SK-N-SH treated with all-trans-retinoic acid at 6 μM for 48 hours (cell line): ENCODE results near the gene MXD1.

Experiments used
- GLIS3 ChIP-seq: fragments of 250-450 bp; sonication (Bioruptor Pico); IDR thresholded peaks from 2 replicates; pipeline ENCODE4 v1.5.0; 2020; ENCODE audit warnings: mild to moderate bottlenecking, moderate library complexity
- OSR1 ChIP-seq: fragments of 250-450 bp; sonication (Bioruptor Pico); IDR thresholded peaks from 2 replicates; pipeline ENCODE4 v1.8.0; 2022; ENCODE audit warnings: moderate library complexity, mild to moderate bottlenecking, inconsistent platforms
- PATZ1 ChIP-seq: fragments of 250-450 bp; sonication (Bioruptor Pico); IDR thresholded peaks from 2 replicates; pipeline ENCODE4 v1.8.0; 2020; ENCODE audit warnings: mild to moderate bottlenecking, moderate library complexity, borderline replicate concordance
- ZC3H10 ChIP-seq: fragments of 250-450 bp; sonication (Bioruptor Pico); IDR thresholded peaks from 2 replicates; pipeline ENCODE4 v1.5.1; 2021; ENCODE audit warnings: mild to moderate bottlenecking, moderate library complexity

- TF ChIP-seq OSR1 (CRISPR knock-in tag) = no peak
- no peak for TF ChIP-seq PATZ1 (CRISPR knock-in tag)
- no peak for TF ChIP-seq GLIS3 (CRISPR knock-in tag)
- no peak for TF ChIP-seq ZC3H10
Measured at GRCh38 chr2:69975136-69975852, 60.4 kb downstream of the MXD1 start.
